WERI-Rb-1 (cell line): Measurements from ENCODE around the gene KNDC1.

Experiments
- DNase-seq: peaks from one replicate; pipeline ENCODE4 v3.0.0-alpha.2; 2020
- H3K27ac ChIP-seq: fragments of 250-450 bp; sonication (Bioruptor Pico); 2 replicates; pipeline ENCODE4 v1.5.1; 2020; ENCODE audit warnings: mild to moderate bottlenecking, moderate library complexity
- H3K27me3 ChIP-seq: fragments of 250-450 bp; sonication (Bioruptor Pico); 2 replicates; pipeline ENCODE4 v1.5.1; 2021; ENCODE audit warnings: mild to moderate bottlenecking, low read depth, moderate library complexity; ENCODE audit not compliant: insufficient read depth, severe bottlenecking
- H3K36me3 ChIP-seq: fragments of 250-450 bp; sonication (Bioruptor Pico); 2 replicates; pipeline ENCODE4 v1.5.1; 2020; ENCODE audit warnings: mild to moderate bottlenecking, moderate library complexity
- H3K4me3 ChIP-seq: 2 replicates; pipeline ENCODE4 v1.5.1; 2011; ENCODE audit warnings: low read depth, mild to moderate bottlenecking, control low read depth, low read length
- H3K9me3 ChIP-seq: fragments of 250-450 bp; sonication (Bioruptor Pico); 2 replicates; pipeline ENCODE4 v1.5.1; 2021; ENCODE audit warnings: mild to moderate bottlenecking, moderate library complexity; ENCODE audit not compliant: severe bottlenecking
- CTCF ChIP-seq: IDR thresholded peaks from 2 replicates; pipeline ENCODE4 v1.5.1; 2011; ENCODE audit warnings: low read depth, mild to moderate bottlenecking, control low read depth, inconsistent platforms, low read length

KNDC1 gene

GRCh38 chr10:133166828-133167692, 7.0 kb downstream of the KNDC1 start:
- Histone ChIP-seq H3K27ac (no peak overlapping the region), H3K27me3 (no peaks in the 10 kb centered on the region), H3K9me3 (no peaks in the 10 kb centered on the region), H3K36me3 (no peaks in the 10 kb centered on the region), H3K4me3 (no peak overlapping the region)
- no peak for DNase-seq
- no peak for TF ChIP-seq CTCF

GRCh38 chr10:133167693-133168616, 7.9 kb downstream of the KNDC1 start:
- Histone ChIP-seq H3K4me3 (no peak overlapping the region), H3K36me3 (no peaks in the 10 kb centered on the region), H3K9me3 (no peaks in the 10 kb centered on the region), H3K27me3 (no peaks in the 10 kb centered on the region), H3K27ac (no peak overlapping the region)
- no peak for TF ChIP-seq CTCF
- DNase-seq, result no peak

- H3K4me3 ChIP-seq, result no peak overlapping the region
- no peaks in the 10 kb centered on the region for H3K9me3 ChIP-seq
- no peak overlapping the region for H3K27ac ChIP-seq
- no peak for TF ChIP-seq CTCF
- no peaks in the 10 kb centered on the region for H3K36me3 ChIP-seq
- no peak for DNase-seq
- H3K27me3 ChIP-seq, result no peaks in the 10 kb centered on the region
Observed at GRCh38 chr10:133168617-133169031, 8.6 kb downstream of the KNDC1 start.

GRCh38 chr10:133169173-133169947, 9.3 kb downstream of the KNDC1 start:
- no peak for DNase-seq

More at GRCh38 chr10:133169173-133169947, 9.3 kb downstream of the KNDC1 start:
- Histone ChIP-seq H3K9me3 (no peaks in the 10 kb centered on the region), H3K27ac (no peak overlapping the region), H3K36me3 (no peaks in the 10 kb centered on the region), H3K4me3 (no peak overlapping the region), H3K27me3 (no peaks in the 10 kb centered on the region)
- no peak for TF ChIP-seq CTCF
